Ishikawa (cell line): Measurements from ENCODE around the gene HIVEP2.

Source experiments
- CEBPB ChIP-seq: IDR thresholded peaks from 2 replicates; pipeline ENCODE4 v1.6.1; 2012
- CREB1 ChIP-seq: IDR thresholded peaks from 2 replicates; pipeline ENCODE4 v1.6.1; 2012; ENCODE audit warnings: low read depth
- EGR1 ChIP-seq: IDR thresholded peaks from 2 replicates; pipeline ENCODE4 v1.6.1; 2012
- EP300 ChIP-seq: IDR thresholded peaks from 2 replicates; pipeline ENCODE4 v1.6.1; 2012; ENCODE audit warnings: borderline replicate concordance
- FOXM1 ChIP-seq: IDR thresholded peaks from 2 replicates; pipeline ENCODE4 v1.6.1; 2012; ENCODE audit warnings: low read depth, borderline replicate concordance
- NFIC ChIP-seq: IDR thresholded peaks from 2 replicates; pipeline ENCODE4 v1.6.1; 2012
- RAD21 ChIP-seq: IDR thresholded peaks from 2 replicates; pipeline ENCODE4 v1.6.1; 2012; ENCODE audit warnings: low read depth
- TAF1 ChIP-seq: IDR thresholded peaks from 2 replicates; pipeline ENCODE4 v1.6.1; 2012; ENCODE audit warnings: low read depth, mild to moderate bottlenecking
- TCF12 ChIP-seq: IDR thresholded peaks from 2 replicates; pipeline ENCODE4 v1.6.1; 2012; ENCODE audit warnings: low read depth
- TEAD4 ChIP-seq: IDR thresholded peaks from 2 replicates; pipeline ENCODE4 v1.6.1; 2012
- YY1 ChIP-seq: IDR thresholded peaks from 2 replicates; pipeline ENCODE4 v1.6.1; 2012; ENCODE audit warnings: low read depth
- ZBTB7A ChIP-seq: IDR thresholded peaks from 2 replicates; pipeline ENCODE4 v1.6.1; 2012; ENCODE audit warnings: low read depth
- TF ChIP-seq, protein P1 (sequence below): IDR thresholded peaks from 2 replicates; pipeline ENCODE4 v1.6.1; 2012; ENCODE audit warnings: low read depth, mild to moderate bottlenecking
- TF ChIP-seq, protein P2 (sequence below): IDR thresholded peaks from 2 replicates; pipeline ENCODE4 v1.6.1; 2012
- TF ChIP-seq, protein P3 (sequence below): IDR thresholded peaks from 2 replicates; pipeline ENCODE4 v1.6.1; 2012

The HIVEP2 gene

DNA sequence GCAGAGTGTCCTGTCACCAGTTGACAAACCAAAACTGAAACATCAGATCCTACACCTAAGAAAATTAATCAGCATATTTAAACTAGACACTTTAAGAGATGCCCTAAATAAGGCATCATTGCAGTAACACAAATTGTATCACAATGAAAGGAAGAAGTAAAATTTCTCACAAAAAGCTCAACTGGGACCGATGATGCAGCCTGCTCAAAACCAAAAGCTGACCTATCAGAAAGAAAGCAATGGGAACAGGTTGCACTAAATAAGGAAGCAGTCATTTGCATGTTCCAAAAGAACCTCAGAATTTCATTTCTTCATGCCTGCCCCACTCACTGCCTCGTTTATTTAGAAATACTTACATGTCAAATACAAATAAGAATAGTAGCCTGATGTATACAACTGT, 12.1 kb downstream of the HIVEP2 start:
- TF ChIP-seq, protein P1, sequence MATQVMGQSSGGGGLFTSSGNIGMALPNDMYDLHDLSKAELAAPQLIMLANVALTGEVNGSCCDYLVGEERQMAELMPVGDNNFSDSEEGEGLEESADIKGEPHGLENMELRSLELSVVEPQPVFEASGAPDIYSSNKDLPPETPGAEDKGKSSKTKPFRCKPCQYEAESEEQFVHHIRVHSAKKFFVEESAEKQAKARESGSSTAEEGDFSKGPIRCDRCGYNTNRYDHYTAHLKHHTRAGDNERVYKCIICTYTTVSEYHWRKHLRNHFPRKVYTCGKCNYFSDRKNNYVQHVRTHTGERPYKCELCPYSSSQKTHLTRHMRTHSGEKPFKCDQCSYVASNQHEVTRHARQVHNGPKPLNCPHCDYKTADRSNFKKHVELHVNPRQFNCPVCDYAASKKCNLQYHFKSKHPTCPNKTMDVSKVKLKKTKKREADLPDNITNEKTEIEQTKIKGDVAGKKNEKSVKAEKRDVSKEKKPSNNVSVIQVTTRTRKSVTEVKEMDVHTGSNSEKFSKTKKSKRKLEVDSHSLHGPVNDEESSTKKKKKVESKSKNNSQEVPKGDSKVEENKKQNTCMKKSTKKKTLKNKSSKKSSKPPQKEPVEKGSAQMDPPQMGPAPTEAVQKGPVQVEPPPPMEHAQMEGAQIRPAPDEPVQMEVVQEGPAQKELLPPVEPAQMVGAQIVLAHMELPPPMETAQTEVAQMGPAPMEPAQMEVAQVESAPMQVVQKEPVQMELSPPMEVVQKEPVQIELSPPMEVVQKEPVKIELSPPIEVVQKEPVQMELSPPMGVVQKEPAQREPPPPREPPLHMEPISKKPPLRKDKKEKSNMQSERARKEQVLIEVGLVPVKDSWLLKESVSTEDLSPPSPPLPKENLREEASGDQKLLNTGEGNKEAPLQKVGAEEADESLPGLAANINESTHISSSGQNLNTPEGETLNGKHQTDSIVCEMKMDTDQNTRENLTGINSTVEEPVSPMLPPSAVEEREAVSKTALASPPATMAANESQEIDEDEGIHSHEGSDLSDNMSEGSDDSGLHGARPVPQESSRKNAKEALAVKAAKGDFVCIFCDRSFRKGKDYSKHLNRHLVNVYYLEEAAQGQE: no peak
- TF ChIP-seq, protein P2, sequence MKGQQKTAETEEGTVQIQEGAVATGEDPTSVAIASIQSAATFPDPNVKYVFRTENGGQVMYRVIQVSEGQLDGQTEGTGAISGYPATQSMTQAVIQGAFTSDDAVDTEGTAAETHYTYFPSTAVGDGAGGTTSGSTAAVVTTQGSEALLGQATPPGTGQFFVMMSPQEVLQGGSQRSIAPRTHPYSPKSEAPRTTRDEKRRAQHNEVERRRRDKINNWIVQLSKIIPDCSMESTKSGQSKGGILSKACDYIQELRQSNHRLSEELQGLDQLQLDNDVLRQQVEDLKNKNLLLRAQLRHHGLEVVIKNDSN: no peak
- no peak for TF ChIP-seq FOXM1
- no peak for TF ChIP-seq TEAD4
- no peak for TF ChIP-seq CREB1
- TF ChIP-seq, protein P3, sequence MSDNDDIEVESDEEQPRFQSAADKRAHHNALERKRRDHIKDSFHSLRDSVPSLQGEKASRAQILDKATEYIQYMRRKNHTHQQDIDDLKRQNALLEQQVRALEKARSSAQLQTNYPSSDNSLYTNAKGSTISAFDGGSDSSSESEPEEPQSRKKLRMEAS: no peak
- no peak for TF ChIP-seq EP300
- TF ChIP-seq ZBTB7A: no peak
- no peak for TF ChIP-seq EGR1
- TF ChIP-seq TAF1: no peak

DNA sequence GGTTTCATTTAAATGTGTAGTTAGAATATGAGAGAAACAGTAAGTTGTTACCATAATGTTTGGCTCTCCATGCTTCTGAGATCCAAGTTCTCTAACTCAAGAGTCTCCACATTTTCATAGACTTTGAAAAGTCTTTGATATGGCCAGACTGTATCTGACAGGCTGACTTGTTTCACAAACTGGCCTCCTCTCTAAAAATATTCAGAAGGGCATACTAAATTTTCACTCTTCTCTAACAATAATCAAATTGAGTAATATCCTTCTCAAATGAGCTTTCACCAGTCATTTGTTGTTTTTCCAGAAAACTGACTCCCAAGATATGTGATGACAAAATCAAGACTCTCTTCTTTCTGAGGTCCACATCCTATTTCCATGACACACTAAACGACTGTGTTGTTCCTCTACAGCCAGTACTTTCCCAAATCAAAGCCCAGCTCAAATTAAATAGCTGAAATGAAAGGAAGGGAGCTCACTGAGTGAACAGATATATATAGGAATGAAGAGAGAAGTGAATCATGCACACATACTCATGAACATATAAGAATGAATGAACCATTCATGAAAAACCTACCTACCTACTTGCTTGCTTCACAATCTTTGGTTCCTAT, 15.1 kb downstream of the HIVEP2 start:
- TF ChIP-seq EGR1 (no peak), ZBTB7A (no peak), RAD21 (no peak), TCF12 (no peak), EP300 (no peak), TAF1 (no peak), CEBPB (no peak), CREB1 (no peak), YY1 (no peak), TEAD4 (no peak), NFIC (no peak), FOXM1 (no peak)
- TF ChIP-seq, protein P2: no peak
- TF ChIP-seq, protein P1: no peak
- TF ChIP-seq, protein P3: no peak

DNA sequence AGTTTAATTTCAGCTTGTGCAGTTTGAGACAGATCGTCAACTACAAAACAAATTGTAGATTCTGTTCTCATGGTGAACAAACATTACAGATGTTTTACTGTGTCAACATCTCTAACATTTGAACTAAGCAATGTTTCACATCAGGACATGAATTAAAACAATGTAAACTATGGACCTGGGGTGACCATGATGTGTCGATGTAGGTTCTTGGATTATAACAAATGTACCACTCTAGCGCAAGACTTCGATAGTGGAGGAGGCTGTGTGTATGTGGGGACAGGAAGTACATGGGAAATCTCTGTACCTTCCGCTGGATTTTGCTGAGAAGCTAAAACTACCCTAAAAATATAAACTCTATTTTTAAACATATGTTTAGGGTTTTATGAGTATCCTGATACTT, 17.1 kb downstream of the HIVEP2 start:
- TF ChIP-seq CREB1 (no peak), CEBPB (no peak), TAF1 (no peak), FOXM1 (no peak), ZBTB7A (no peak), RAD21 (no peak), EGR1 (no peak), EP300 (no peak), NFIC (no peak), YY1 (no peak)
- TF ChIP-seq, protein P1: no peak
- TF ChIP-seq, protein P3: no peak
- TF ChIP-seq, protein P2: no peak

DNA sequence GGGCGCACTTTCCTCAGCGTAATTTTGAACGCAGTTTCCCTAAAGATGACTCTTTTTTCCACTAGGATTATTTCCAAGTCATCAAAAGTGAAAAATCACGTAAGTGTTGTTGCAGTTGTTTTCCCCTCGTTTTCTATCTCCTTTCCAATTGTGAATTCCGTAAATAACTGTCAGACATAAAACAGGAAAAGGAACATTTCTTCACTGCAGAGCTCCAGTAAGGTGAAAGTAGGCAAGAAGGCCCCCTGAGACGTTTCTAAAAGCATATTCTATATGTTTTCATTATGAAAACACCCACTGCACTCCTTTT, 17.8 kb downstream of the HIVEP2 start:
- TF ChIP-seq FOXM1 (no peak), CREB1 (no peak), TEAD4 (no peak), EGR1 (no peak), CEBPB (no peak), NFIC (no peak), TCF12 (no peak), YY1 (no peak), ZBTB7A (no peak)
- TF ChIP-seq, protein P3: no peak
- TF ChIP-seq, protein P2: no peak
